Cardiac fibroblast (primary cell): ENCODE measurements around the gene MLLT3.
"Not testable (repeated sequence)": the region's sequence is repeated elsewhere in the genome, so short reads cannot be mapped to it uniquely, and the experiment has no call there.

ENCODE experiments used
- DNase-seq, 2 donors: peaks; one replicate each; pipeline versions ENCODE4 v3.0.0 to v3.0.0-alpha.2; 2010; ENCODE audit warnings: low read depth in 2 of 2
- H3K4me3 ChIP-seq, 2 donors: replicated peaks in 1 of 2; 1 replicate in 1 of 2; 2 replicates in 1 of 2; pipeline ENCODE4 v1.5.1; 2011; ENCODE audit warnings: low read depth in 2 of 2, low read length in 2 of 2, mild to moderate bottlenecking in 2 of 2, moderate library complexity in 1 of 2
- TF ChIP-seq, protein P1 (sequence below): IDR thresholded peaks from one replicate; pipeline ENCODE4 v1.5.1; 2011; ENCODE audit warnings: low read depth, mild to moderate bottlenecking, low read length, inconsistent platforms

Gene MLLT3

DNA sequence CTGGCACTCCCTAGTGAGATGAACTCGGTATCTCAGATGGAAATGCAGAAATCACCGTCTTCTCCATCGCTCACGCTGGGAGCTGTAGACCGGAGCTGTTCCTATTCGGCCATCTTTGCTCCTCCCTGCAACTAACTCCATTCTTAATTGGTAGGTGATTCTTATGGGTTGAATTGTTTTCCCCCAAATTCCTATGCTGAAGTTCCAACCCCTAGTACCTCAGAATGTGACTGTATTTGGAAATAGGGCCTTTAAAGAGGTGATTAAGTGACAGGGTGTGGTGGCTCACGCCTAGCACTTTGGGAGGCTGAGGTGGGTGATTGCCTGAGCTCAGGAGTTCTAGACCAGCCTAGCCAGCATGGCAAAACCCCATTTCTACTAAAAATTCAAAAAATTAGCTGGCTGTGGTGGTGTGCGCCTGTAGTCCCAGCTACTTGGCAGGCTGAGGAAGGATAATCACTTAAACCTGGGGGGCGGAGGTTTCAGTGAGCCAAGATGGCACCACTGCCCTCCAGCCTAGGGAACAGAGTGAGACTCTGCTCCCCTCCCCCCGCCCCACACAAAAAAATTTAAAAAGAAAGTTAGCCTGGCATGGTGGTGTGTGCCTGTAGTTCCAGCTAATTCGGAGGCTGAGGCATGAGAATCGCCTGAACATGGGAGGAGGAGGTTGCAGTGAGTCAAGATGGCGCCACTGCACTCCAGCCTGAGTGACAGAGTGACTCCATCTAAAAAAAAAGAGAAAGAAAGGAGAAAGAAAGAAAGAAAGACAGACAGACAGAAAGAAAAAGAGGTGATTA lies 36.6 kb upstream of the MLLT3 start:
- TF ChIP-seq, protein P1, sequence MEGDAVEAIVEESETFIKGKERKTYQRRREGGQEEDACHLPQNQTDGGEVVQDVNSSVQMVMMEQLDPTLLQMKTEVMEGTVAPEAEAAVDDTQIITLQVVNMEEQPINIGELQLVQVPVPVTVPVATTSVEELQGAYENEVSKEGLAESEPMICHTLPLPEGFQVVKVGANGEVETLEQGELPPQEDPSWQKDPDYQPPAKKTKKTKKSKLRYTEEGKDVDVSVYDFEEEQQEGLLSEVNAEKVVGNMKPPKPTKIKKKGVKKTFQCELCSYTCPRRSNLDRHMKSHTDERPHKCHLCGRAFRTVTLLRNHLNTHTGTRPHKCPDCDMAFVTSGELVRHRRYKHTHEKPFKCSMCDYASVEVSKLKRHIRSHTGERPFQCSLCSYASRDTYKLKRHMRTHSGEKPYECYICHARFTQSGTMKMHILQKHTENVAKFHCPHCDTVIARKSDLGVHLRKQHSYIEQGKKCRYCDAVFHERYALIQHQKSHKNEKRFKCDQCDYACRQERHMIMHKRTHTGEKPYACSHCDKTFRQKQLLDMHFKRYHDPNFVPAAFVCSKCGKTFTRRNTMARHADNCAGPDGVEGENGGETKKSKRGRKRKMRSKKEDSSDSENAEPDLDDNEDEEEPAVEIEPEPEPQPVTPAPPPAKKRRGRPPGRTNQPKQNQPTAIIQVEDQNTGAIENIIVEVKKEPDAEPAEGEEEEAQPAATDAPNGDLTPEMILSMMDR = no peak
- peak overlapping the region; percentile 30 to 47 for H3K4me3 ChIP-seq
- DNase-seq = peak; percentile 7 to 25

DNA sequence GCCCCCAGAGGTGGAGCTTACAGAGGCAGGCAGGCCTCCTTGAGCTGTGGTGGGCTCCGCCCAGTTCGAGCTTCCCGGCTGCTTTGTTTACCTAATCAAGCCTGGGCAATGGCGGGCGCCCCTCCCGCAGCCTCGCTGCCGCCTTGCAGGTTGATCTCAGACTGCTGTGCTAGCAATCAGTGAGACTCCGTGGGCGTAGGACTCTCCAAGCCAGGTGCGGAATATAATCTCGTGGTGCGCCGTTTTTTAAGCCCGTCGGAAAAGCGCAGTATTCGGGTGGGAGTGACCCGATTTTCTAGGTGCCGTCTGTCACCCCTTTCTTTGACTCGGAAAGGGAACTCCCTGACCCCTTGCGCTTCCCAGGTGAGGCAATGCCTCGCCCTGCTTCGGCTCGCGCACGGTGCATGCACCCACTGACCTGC lies 36.0 kb upstream of the MLLT3 start:
- DNase-seq = not testable (repeated sequence)

DNA sequence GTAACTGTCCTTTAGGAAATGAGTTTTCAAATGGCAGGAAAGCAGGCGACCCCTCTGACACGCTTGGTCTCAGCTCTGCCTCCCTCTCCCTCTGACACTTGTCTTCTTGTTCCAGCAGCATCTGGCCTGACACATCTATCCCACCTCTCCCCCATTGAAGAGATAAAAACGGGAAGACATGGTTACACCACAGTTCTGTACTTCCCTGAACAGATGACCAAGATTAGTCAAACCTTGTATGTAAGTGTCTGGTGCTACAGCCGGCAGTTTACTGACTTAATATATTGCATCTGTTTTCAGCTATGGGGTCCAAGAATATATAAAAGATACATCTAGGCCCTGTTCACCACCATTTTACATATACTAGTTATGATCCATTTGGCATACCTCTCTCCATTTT lies 29.6 kb upstream of the MLLT3 start:
- DNase-seq = no peak
- TF ChIP-seq, protein P1 = no peak

More for the DNA sequence above, 36.0 kb upstream of the MLLT3 start:
- peak overlapping the region; percentile 30 to 47 for H3K4me3 ChIP-seq

DNA sequence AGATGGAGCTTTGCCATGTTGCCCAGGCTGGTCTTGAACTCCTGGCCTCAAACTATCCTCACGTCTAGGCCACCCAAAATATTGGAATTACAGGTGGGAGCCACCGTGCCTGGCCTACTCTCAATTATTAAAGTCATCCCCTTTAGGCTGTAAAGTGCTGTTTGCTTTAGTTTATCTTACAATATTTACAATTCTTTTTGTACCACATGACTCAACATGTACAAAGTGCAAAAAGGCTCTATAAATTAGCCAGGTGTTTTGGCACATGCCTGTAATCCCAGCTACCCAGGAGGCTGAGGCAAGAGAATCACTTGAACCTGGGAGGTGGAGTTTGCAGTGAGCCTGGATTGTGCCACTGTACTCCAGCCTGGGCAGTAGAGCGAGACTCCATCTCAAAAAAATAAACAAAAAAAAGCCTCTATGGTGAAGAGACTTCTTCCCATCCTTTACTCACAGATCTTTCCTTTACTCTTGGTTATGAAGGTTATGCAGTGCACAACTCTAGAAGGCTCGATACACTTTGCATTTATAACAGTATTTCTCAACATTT lies 28.5 kb upstream of the MLLT3 start:
- no peak overlapping the region for H3K4me3 ChIP-seq
- no peak for DNase-seq

More for the DNA sequence above, 29.6 kb upstream of the MLLT3 start:
- no peak overlapping the region for H3K4me3 ChIP-seq

DNA sequence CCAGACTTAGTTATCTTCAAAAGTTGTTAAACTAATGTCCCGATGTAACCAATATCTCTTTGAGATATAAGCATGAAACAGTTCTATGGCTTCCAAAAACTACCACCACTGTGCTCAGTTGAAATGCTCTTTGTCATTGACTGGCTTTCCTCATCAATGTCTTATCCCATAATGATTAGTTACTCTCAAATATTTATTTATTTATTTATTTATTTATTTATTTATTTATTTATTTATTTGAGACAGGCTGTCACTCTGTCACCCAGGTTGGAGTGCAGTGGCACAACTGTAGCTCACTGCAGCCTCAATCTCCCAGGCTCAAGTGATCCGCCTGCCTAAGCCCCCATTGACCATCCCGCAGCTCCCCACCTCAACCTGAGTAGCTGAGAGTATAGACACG lies 28.0 kb upstream of the MLLT3 start:
- no peak overlapping the region for H3K4me3 ChIP-seq
- TF ChIP-seq, protein P1 = no peak
- DNase-seq = no peak

More for the DNA sequence above, 28.5 kb upstream of the MLLT3 start:
- TF ChIP-seq, protein P1 = no peak

DNA sequence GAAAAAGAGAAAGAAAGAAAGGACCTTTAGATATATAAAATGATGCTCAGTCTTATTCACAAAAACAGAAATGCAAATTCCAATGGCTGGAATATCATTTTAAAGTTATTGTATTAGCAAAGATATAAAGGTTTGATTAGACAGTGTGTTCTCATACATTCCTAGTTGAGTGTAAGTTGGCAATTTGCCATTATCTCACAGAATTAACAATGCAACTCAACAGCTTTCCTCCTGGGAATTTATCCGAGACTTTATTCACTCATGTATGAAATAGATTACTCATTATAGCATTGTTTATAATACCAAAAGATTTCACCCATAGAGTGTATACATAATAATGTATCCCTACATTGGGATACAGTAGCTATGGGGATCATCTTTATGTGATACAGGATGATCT lies 27.1 kb upstream of the MLLT3 start:
- TF ChIP-seq, protein P1 = no peak
- peak; percentile 9 to 73 for DNase-seq
- H3K4me3 ChIP-seq = no peak overlapping the region

DNA sequence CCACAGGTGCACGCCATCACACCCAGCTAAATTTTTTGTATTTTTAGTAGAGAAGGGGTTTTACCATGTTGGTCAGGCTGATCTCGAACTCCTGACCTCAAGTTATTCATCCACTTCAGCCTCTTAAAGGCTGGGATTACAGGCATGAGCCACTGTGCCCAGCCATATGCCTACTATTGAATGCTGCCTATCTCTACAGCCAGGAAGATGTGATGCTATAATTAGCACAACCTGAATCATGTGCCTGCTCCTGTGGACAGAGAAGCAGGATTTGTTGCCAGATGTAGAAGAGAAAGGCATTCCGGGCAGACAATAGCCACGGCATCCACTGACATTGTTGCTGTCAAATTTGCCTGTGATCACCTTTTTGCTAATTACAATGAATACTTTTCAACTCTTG lies 24.4 kb upstream of the MLLT3 start:
- TF ChIP-seq, protein P1 = no peak
- DNase-seq = no peak
- H3K4me3 ChIP-seq = no peak overlapping the region
